SU-DHL-6 (cell line): ENCODE measurements around the gene IFT52.
"Not testable (repeated sequence)": the region's sequence is repeated elsewhere in the genome, so short reads cannot be mapped to it uniquely, and the experiment has no call there.

Source experiments
- H2AFZ ChIP-seq: fragments of 200-600 bp; sonication (generic); 2 replicates; pipeline ENCODE4 v1.6.1; 2014; ENCODE audit warnings: low read depth, mild to moderate bottlenecking, moderate library complexity, mixed read lengths, antibody characterized with exemption, low read length; ENCODE audit not compliant: severe bottlenecking
- H3F3A ChIP-seq: fragments of 200-600 bp; shearing (Covaris generic); 2 replicates; pipeline ENCODE4 v1.6.0; 2016; ENCODE audit warnings: antibody characterized with exemption, mild to moderate bottlenecking; ENCODE audit not compliant: insufficient read depth
- H3K27ac ChIP-seq: fragments of 200-600 bp; sonication (generic); 2 replicates; pipeline ENCODE4 v1.5.1; 2016; ENCODE audit warnings: low read depth, mild to moderate bottlenecking, low read length, moderate library complexity, mixed read lengths
- H3K27me3 ChIP-seq: fragments of 200-600 bp; sonication (generic), shearing (Covaris generic); 2 replicates; pipeline ENCODE4 v1.6.0; 2014; ENCODE audit warnings: mild to moderate bottlenecking, low read length
- H3K36me3 ChIP-seq: fragments of 200-600 bp; sonication (generic); 2 replicates; pipeline ENCODE4 v1.6.1; 2014; ENCODE audit warnings: mild to moderate bottlenecking, low read length, mixed read lengths
- H3K4me2 ChIP-seq: fragments of 300-600, 200-600 bp; shearing (Covaris generic), sonication (generic); 2 replicates; pipeline ENCODE4 v1.6.0; 2014; ENCODE audit warnings: low read length, low read depth, mild to moderate bottlenecking; ENCODE audit not compliant: poor library complexity, severe bottlenecking
- H3K4me3 ChIP-seq: fragments of 200-600 bp; sonication (generic); 2 replicates; pipeline ENCODE4 v1.5.1; 2014; ENCODE audit warnings: antibody characterized with exemption, low read length, mild to moderate bottlenecking, mixed read lengths; ENCODE audit not compliant: insufficient read depth, poor library complexity, severe bottlenecking
- H3K79me2 ChIP-seq: fragments of 200-600 bp; sonication (generic); 2 replicates; pipeline ENCODE4 v1.6.1; 2014; ENCODE audit warnings: mild to moderate bottlenecking, low read length, moderate library complexity; ENCODE audit not compliant: insufficient read depth
- H3K9ac ChIP-seq: fragments of 200-600 bp; sonication (generic); 2 replicates; pipeline ENCODE4 v1.7.0; 2014; ENCODE audit warnings: mild to moderate bottlenecking, low read length
- H3K9me2 ChIP-seq: fragments of 200-600 bp; sonication (generic); replicated peaks from 2 replicates; pipeline ENCODE4 v1.6.1; 2014; ENCODE audit warnings: low read length; ENCODE audit not compliant: insufficient read depth
- H3K9me3 ChIP-seq: fragments of 200-600 bp; sonication (generic); 2 replicates; pipeline ENCODE4 v1.6.1; 2014; ENCODE audit warnings: low read length, mixed read lengths; ENCODE audit not compliant: insufficient read depth
- H4K20me1 ChIP-seq: fragments of 200-600 bp; sonication (generic); 2 replicates; pipeline ENCODE4 v1.6.1; 2014; ENCODE audit warnings: low read depth, mild to moderate bottlenecking, antibody characterized with exemption, low read length, moderate library complexity, mixed read lengths
- EZH2phosphoT487 ChIP-seq: fragments of 200-600 bp; sonication (generic), shearing (Covaris generic); conservative IDR thresholded peaks from 2 replicates; pipeline ENCODE4 v1.6.1; 2018; ENCODE audit warnings: mild to moderate bottlenecking, antibody characterized with exemption, low read length, moderate library complexity, mixed read lengths
- TF ChIP-seq, protein P1 (sequence below): fragments of 200-600 bp; sonication (generic); IDR thresholded peaks from one replicate; pipeline ENCODE4 v1.5.1; 2017; ENCODE audit warnings: antibody characterized with exemption, mild to moderate bottlenecking, low read length, moderate library complexity; ENCODE audit not compliant: insufficient read depth, poor library complexity, severe bottlenecking

IFT52 gene

DNA sequence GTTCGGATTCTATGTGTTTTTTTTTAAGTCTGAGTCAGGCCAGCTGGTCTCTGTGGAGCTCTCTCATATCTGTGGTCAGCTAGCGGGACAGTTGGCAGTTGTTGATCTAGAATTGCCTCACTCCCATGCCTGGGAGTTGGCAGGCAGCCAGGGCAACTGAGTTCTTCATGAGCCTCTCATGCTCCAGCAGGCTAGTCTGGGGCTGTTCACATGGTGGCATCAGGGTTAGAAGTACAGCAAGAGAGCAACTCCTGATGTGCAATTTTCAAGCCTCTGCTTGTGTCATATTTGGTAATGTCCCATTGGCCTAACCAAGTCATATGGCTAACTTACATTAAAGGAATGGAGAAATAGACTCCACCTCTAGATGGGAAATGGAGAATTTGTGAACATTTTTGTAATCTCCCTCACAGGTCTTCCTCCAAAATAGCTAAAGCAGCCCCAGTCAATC is 6.7 kb upstream of the IFT52 start:
- Histone ChIP-seq H3F3A (no peaks in the 10 kb centered on the region), H3K27ac (no peak overlapping the region), H3K9me2 (no peaks in the 10 kb centered on the region), H3K9me3 (no peaks in the 10 kb centered on the region), H3K36me3 (no peaks in the 10 kb centered on the region), H3K9ac (no peak overlapping the region), H4K20me1 (no peaks in the 10 kb centered on the region), H2AFZ (no peak overlapping the region), H3K27me3 (no peaks in the 10 kb centered on the region), H3K4me2 (no peak overlapping the region), H3K4me3 (no peak overlapping the region), H3K79me2 (no peaks in the 10 kb centered on the region)
- TF ChIP-seq EZH2phosphoT487, result no peak
- TF ChIP-seq, protein P1, sequence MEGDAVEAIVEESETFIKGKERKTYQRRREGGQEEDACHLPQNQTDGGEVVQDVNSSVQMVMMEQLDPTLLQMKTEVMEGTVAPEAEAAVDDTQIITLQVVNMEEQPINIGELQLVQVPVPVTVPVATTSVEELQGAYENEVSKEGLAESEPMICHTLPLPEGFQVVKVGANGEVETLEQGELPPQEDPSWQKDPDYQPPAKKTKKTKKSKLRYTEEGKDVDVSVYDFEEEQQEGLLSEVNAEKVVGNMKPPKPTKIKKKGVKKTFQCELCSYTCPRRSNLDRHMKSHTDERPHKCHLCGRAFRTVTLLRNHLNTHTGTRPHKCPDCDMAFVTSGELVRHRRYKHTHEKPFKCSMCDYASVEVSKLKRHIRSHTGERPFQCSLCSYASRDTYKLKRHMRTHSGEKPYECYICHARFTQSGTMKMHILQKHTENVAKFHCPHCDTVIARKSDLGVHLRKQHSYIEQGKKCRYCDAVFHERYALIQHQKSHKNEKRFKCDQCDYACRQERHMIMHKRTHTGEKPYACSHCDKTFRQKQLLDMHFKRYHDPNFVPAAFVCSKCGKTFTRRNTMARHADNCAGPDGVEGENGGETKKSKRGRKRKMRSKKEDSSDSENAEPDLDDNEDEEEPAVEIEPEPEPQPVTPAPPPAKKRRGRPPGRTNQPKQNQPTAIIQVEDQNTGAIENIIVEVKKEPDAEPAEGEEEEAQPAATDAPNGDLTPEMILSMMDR, result no peak

DNA sequence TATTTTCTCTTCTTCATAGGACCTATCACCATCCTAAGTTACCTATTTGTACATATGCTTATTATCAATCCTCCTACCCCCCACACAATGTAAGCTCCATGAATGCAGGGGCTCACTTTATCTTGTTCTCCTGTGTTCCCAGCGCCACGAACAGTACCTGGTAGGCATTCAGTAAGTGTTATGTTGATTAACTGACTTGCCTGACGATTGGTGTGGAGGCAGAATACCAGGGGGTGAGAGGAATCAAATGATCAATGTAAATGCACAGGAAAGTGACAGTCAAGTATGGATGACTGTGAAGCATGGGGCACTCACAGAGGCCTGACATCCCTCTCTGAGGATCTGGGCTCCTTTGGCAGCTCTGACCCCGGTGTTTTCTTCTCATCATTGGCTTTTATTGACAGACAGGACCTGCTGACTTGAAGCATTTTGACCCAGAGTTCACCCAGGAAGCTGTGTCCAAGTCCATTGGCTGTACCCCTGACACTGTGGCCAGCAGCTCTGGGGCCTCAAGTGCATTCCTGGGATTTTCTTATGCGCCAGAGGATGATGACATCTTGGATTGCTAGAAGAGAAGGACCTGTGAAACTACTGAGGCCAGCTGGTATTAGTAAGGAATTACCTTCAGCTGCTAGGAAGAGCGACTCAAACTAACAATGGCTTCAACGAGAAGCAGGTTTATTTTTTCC is 6.1 kb upstream of the IFT52 start:
- no peaks in the 10 kb centered on the region for H3F3A ChIP-seq
- H3K36me3 ChIP-seq, result no peaks in the 10 kb centered on the region
- H3K9ac ChIP-seq, result no peak overlapping the region
- H3K4me3 ChIP-seq, result no peak overlapping the region
- no peaks in the 10 kb centered on the region for H4K20me1 ChIP-seq
- H3K79me2 ChIP-seq, result no peaks in the 10 kb centered on the region
- no peaks in the 10 kb centered on the region for H3K9me3 ChIP-seq
- no peak overlapping the region for H3K27ac ChIP-seq
- H3K4me2 ChIP-seq, result no peak overlapping the region
- no peak overlapping the region for H2AFZ ChIP-seq
- TF ChIP-seq, protein P1, result no peak
- TF ChIP-seq EZH2phosphoT487, result no peak
- H3K9me2 ChIP-seq, result no peaks in the 10 kb centered on the region
- no peaks in the 10 kb centered on the region for H3K27me3 ChIP-seq

DNA sequence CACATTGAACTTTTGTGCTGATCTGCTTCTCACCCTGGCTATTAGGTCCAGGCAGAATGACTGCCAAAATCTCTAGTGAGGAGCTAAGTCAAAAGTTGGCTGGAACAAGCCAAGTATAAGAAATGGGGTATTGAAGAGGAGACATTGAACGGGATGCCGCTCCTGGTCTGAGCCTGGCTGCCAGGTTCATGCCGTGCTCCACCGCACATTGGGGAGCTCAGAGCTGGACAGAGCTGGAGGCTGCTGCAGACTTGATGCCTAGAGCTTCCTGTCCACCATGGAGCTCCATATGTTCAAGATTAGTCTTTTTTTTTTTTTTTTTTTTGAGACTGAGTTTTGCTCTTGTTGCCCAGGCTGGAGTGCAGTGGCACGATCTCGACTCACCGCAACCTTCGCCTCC is 4.1 kb upstream of the IFT52 start:
- Histone ChIP-seq H3K4me3 (no peak overlapping the region), H2AFZ (no peak overlapping the region), H3K79me2 (peaks cover 7% of the 10 kb centered on the region), H3K9ac (no peak overlapping the region), H4K20me1 (no peaks in the 10 kb centered on the region), H3K4me2 (no peak overlapping the region), H3K9me3 (no peaks in the 10 kb centered on the region), H3K9me2 (no peaks in the 10 kb centered on the region), H3F3A (no peaks in the 10 kb centered on the region), H3K36me3 (no peaks in the 10 kb centered on the region), H3K27ac (no peak overlapping the region), H3K27me3 (no peaks in the 10 kb centered on the region)
- TF ChIP-seq EZH2phosphoT487, result no peak
- TF ChIP-seq, protein P1, result no peak

DNA sequence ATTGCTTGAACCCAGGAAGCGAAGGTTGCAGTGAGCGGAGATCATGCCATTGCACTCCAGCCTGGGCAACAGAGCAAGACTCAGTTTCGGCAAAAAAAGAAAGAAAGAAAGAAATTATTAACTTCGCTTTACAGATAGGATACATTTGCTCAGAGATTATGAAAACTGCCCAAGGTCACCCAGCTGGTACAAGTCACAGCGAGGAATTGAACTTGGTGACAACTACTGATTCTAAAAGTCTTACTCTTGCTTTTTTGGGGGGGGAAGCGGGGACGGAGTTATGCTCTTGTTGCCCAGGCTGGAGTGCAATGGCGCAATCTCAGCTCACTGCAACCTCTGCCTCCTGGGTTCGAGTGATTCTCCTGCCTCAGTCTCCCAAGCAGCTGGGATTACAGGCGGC is 2.2 kb upstream of the IFT52 start:
- H3K4me3 ChIP-seq, H3K27me3 ChIP-seq, H3K79me2 ChIP-seq, H3K9me2 ChIP-seq, H2AFZ ChIP-seq, H3K4me2 ChIP-seq, H3K36me3 ChIP-seq, H3K27ac ChIP-seq, H4K20me1 ChIP-seq, H3K9ac ChIP-seq, H3F3A ChIP-seq, H3K9me3 ChIP-seq: not testable (repeated sequence)
